NCI-H1105 treated with DMSO at 0.1 percent for 48 hours (cell line): ENCODE data around the gene MT1HL1.

Experiments used
- DNase-seq: peaks from one replicate; lab custom pipeline; 2025; lab: John Stamatoyannopoulos, UW

MT1HL1 gene

GRCh38 chr1:237004116-237004515, at the start of gene MT1HL1:
Gene MT1HL1 (minus strand): TSS chr1:237004441. CDS start chr1:237004372, 69 bp downstream.
- DNase-seq, result no peak

- DNase-seq, result no peak
Measured at GRCh38 chr1:237050915-237051314, 46.7 kb upstream of the MT1HL1 start.

- DNase-seq, result no peak
Measured at GRCh38 chr1:237050185-237050584, 45.9 kb upstream of the MT1HL1 start.

- DNase-seq, result no peak
Measured at GRCh38 chr1:237048803-237049202, 44.6 kb upstream of the MT1HL1 start.

- DNase-seq, result peak; percentile 5
Measured at GRCh38 chr1:237045278-237046016, 41.2 kb upstream of the MT1HL1 start.

GRCh38 chr1:237043846-237044636, 39.8 kb upstream of the MT1HL1 start:
- peak; percentile 0 for DNase-seq

- DNase-seq, result peak; percentile 14
Measured at GRCh38 chr1:237042892-237043576, 38.8 kb upstream of the MT1HL1 start.

GRCh38 chr1:237042526-237042891, 38.3 kb upstream of the MT1HL1 start:
- no peak for DNase-seq

GRCh38 chr1:237041795-237042525, 37.7 kb upstream of the MT1HL1 start, which contains the start of gene RYR2:
Gene RYR2 (plus strand): TSS chr1:237042184. CDS start chr1:237042522, 338 bp downstream.
- peak; percentile 35 for DNase-seq

GRCh38 chr1:237041461-237041794, 37.2 kb upstream of the MT1HL1 start:
- no peak for DNase-seq

GRCh38 chr1:237040823-237041222, 36.6 kb upstream of the MT1HL1 start:
- DNase-seq, result no peak

GRCh38 chr1:237038211-237038610, 34.0 kb upstream of the MT1HL1 start:
- DNase-seq, result no peak

GRCh38 chr1:237035759-237036158, 31.5 kb upstream of the MT1HL1 start:
- DNase-seq, result no peak

- DNase-seq, result no peak
Measured at GRCh38 chr1:237033804-237034203, 29.6 kb upstream of the MT1HL1 start.

- DNase-seq, result no peak
Measured at GRCh38 chr1:237033061-237033460, 28.8 kb upstream of the MT1HL1 start.

GRCh38 chr1:237032029-237032428, 27.8 kb upstream of the MT1HL1 start:
- no peak for DNase-seq

GRCh38 chr1:237031480-237031879, 27.2 kb upstream of the MT1HL1 start:
- no peak for DNase-seq

GRCh38 chr1:237029850-237030535, 25.8 kb upstream of the MT1HL1 start:
- DNase-seq, result no peak

- DNase-seq, result no peak
Measured at GRCh38 chr1:237029240-237029639, 25.0 kb upstream of the MT1HL1 start.

- DNase-seq, result no peak
Measured at GRCh38 chr1:237025358-237026074, 21.3 kb upstream of the MT1HL1 start.

GRCh38 chr1:237018896-237019295, 14.7 kb upstream of the MT1HL1 start:
- DNase-seq, result no peak
